ENCODE measurements around the gene SMG6. TPM values are rescaled to one million over a fixed set of nuclear protein-coding genes. Genes with fewer than 3 reads are reported as not detected.

SMG6 gene
- total and polyA plus RNA-seq, 2 donors (not counting 3 experiments of a cell fraction or from before 2014, with no cell fraction given) = 40.1 to 42.2 TPM

DNA sequence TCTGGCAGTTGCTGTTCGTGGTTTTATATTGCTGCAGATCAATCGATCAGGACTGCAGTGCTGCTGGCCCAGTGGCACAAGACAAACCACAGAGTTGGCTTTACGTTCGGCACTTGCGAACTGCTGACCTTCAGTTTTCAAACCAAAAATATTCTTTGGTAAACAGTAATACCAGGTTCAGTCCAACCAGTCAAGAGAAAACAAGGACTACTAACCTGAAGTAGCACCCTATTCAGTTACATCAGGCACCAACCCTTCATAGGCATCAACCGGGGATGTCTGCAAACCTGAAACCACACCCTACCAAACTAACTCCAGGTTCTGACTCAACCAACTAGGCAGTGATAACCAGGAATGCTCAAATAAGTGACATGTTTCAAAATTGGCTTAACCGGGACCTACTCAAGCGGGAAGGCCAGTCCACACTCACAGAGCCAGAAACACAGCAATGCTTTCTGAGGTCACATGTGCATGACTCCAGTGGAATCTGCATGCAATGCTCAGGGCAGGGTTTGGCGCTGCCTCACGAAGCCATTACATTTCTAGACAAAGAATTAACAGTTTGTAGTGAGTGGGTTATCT is 91.1 kb downstream of the SMG6 start:
- Histone ChIP-seq H3K9ac (replicated peaks; ENCODE audit: extremely low read depth, insufficient read depth, low read length) (no peak overlapping the region), H3K9me3 (replicated peaks; ENCODE audit: control insufficient read depth, insufficient read depth, low read length) (no peaks in the 10 kb centered on the region), H3K9me1 (replicated peaks; ENCODE audit: control insufficient read depth, extremely low read depth, insufficient read depth, low read length) (no peaks in the 10 kb centered on the region), H3K27ac (ENCODE audit: insufficient read depth, low read depth, low read length) (no peak overlapping the region), H3K36me3 (ENCODE audit: control insufficient read depth in 2 of 2, extremely low read depth in 1 of 2, insufficient read depth in 2 of 2, low read length in 2 of 2) (no peaks in the 10 kb centered on the region), H3K4me1 (ENCODE audit: control insufficient read depth, extremely low read depth, insufficient read depth, low read length) (peaks cover 46% of the 10 kb centered on the region), H3K4me2 (ENCODE audit: insufficient read depth, low read length) (peak overlapping the region; percentile 39), H4K20me1 (replicated peaks; ENCODE audit: control insufficient read depth, extremely low read depth, insufficient read depth, low read length) (no peaks in the 10 kb centered on the region), H3K27me3 (ENCODE audit: control insufficient read depth in 2 of 2, insufficient read depth in 2 of 2, low read length in 2 of 2) (no peaks in the 10 kb centered on the region), H3K79me2 (ENCODE audit: control insufficient read depth, insufficient read depth, low read length) (no peaks in the 10 kb centered on the region), H3K4me3 (replicated peaks in 1 of 3; ENCODE audit: insufficient read depth in 1 of 3, low read depth in 1 of 3, low read length in 3 of 3) (no peak overlapping the region), H2AFZ (ENCODE audit: low read depth, low read length) (no peak overlapping the region)
- ChIA-PET CTCF (interaction anchor here (1.4 to 2.7 kb wide), 5 partner anchors 8 to 121 kb away, joined by 3 to 10 read pairs (median 9); no protein-coding TSS in a partner anchor), POLR2A (interaction anchor here (1.3 kb wide), 1 partner anchor 35 kb away, joined by 3 read pairs; no protein-coding TSS in a partner anchor)
- BruUV-seq (replicated peaks) = no TSS peak
- TF ChIP-seq FOS (IDR thresholded peaks at IDR 0.05; ENCODE audit: borderline replicate concordance, insufficient read depth, low read length) = no peak
- TF ChIP-seq, protein P1, sequence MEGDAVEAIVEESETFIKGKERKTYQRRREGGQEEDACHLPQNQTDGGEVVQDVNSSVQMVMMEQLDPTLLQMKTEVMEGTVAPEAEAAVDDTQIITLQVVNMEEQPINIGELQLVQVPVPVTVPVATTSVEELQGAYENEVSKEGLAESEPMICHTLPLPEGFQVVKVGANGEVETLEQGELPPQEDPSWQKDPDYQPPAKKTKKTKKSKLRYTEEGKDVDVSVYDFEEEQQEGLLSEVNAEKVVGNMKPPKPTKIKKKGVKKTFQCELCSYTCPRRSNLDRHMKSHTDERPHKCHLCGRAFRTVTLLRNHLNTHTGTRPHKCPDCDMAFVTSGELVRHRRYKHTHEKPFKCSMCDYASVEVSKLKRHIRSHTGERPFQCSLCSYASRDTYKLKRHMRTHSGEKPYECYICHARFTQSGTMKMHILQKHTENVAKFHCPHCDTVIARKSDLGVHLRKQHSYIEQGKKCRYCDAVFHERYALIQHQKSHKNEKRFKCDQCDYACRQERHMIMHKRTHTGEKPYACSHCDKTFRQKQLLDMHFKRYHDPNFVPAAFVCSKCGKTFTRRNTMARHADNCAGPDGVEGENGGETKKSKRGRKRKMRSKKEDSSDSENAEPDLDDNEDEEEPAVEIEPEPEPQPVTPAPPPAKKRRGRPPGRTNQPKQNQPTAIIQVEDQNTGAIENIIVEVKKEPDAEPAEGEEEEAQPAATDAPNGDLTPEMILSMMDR (IDR thresholded peaks at IDR 0.05; ENCODE audit: extremely low read depth in 1 of 2, insufficient read depth in 1 of 2, low read depth in 1 of 2, low read length in 2 of 2) = no peak
- no peak for TF ChIP-seq POLR2A (IDR thresholded peaks at IDR 0.05; ENCODE audit: low read depth, low read length)
- TF ChIP-seq JUN (IDR thresholded peaks at IDR 0.05; ENCODE audit: borderline replicate concordance, insufficient read depth, insufficient read length, low read depth) = no peak
- no peak for TF ChIP-seq MYC (IDR thresholded peaks at IDR 0.05; ENCODE audit: low read depth, low read length)
- TF ChIP-seq GATA2 (IDR thresholded peaks at IDR 0.05; ENCODE audit: insufficient read depth, insufficient read length, low read depth, low read length) = no peak
- TF ChIP-seq POLR2AphosphoS5 (IDR thresholded peaks at IDR 0.05; ENCODE audit: insufficient read depth, low read depth, low read length) = no peak
- TF ChIP-seq, protein P2, sequence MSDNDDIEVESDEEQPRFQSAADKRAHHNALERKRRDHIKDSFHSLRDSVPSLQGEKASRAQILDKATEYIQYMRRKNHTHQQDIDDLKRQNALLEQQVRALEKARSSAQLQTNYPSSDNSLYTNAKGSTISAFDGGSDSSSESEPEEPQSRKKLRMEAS (IDR thresholded peaks at IDR 0.05; ENCODE audit: insufficient read depth, insufficient read length) = no peak
- TF ChIP-seq EZH2 (IDR thresholded peaks at IDR 0.05; ENCODE audit: borderline replicate concordance, low read depth, low read length, severe bottlenecking) = no peak
- DNase-seq (ENCODE audit: low read depth, low spot score) (no peak), FAIRE-seq (no peak)
- dilution Hi-C loops (cut with MboI; ENCODE audit: extremely low pct_ligation_motif_present, low sequenced_read_pairs) (no loop called here), intact Hi-C loops (cut with micrococcal nuclease) (no loop called here)
